MG63 (cell line): Measurements from ENCODE around the gene MAST4. TPM values are rescaled to one million over a fixed set of nuclear protein-coding genes. Genes with fewer than 3 reads are reported as not detected.

Experiments
- DNase-seq: peaks from one replicate; pipeline ENCODE4 v3.0.0-alpha.2; 2020
- H3K27me3 ChIP-seq: fragments of 250-450 bp; sonication (Bioruptor Pico); 2 replicates; pipeline ENCODE4 v1.5.1; 2020; ENCODE audit warnings: mild to moderate bottlenecking, moderate library complexity
- H3K36me3 ChIP-seq: fragments of 250-450 bp; sonication (Bioruptor Pico); 2 replicates; pipeline ENCODE4 v1.5.1; 2020; ENCODE audit warnings: mild to moderate bottlenecking, moderate library complexity
- H3K4me3 ChIP-seq: fragments of 250-450 bp; sonication (Bioruptor Pico); 2 replicates; pipeline ENCODE4 v1.5.1; 2020; ENCODE audit warnings: mild to moderate bottlenecking, moderate library complexity
- H3K9me3 ChIP-seq: fragments of 250-450 bp; sonication (Bioruptor Pico); 2 replicates; pipeline ENCODE4 v1.5.1; 2020; ENCODE audit warnings: mild to moderate bottlenecking, moderate library complexity
- total RNA-seq: library from RNA; depleted of rRNA; stranded (reverse); fragments of >200 nt; shearing (Covaris generic); gene quantifications from 2 replicates; pipeline ENCODE4 v1.2.3, GENCODE V29; 2014; ENCODE audit warnings: low replicate concordance

The MAST4 gene
- total RNA-seq, 1 experiment from 2014 or later, result 0.16 TPM

- H3K36me3 ChIP-seq, result no peaks in the 10 kb centered on the region
- no peaks in the 10 kb centered on the region for H3K9me3 ChIP-seq
- H3K27me3 ChIP-seq, result no peaks in the 10 kb centered on the region
- no peak for DNase-seq
- H3K4me3 ChIP-seq, result no peak overlapping the region
These were observed 618.7 kb downstream of the MAST4 start for GRCh38 chr5:67214707-67215447.

- DNase-seq, result no peak
- no peaks in the 10 kb centered on the region for H3K27me3 ChIP-seq
- H3K9me3 ChIP-seq, result no peaks in the 10 kb centered on the region
- H3K4me3 ChIP-seq, result no peak overlapping the region
- no peaks in the 10 kb centered on the region for H3K36me3 ChIP-seq
These were observed 619.6 kb downstream of the MAST4 start for GRCh38 chr5:67215519-67216471.

- H3K9me3 ChIP-seq, result no peaks in the 10 kb centered on the region
These were observed 620.4 kb downstream of the MAST4 start for GRCh38 chr5:67216564-67216963.

More at GRCh38 chr5:67216564-67216963, 620.4 kb downstream of the MAST4 start:
- H3K4me3 ChIP-seq, result no peak overlapping the region
- DNase-seq, result no peak
- H3K36me3 ChIP-seq, result no peaks in the 10 kb centered on the region
- H3K27me3 ChIP-seq, result no peaks in the 10 kb centered on the region
